Measurements from ENCODE around the gene IRF2BP2. TPM values are rescaled to one million over a fixed set of nuclear protein-coding genes. Genes with fewer than 3 reads are reported as not detected.

The IRF2BP2 gene
- total RNA-seq, 2 donors from 2014 or later = 157 to 164 TPM

- Histone ChIP-seq H3K36me3 (no peaks in the 10 kb centered on the region), H3K9ac (ENCODE audit: low read depth in 2 of 2, low read length in 2 of 2) (peak overlapping the region; percentile 15 to 100), H3K9me3 (no peaks in the 10 kb centered on the region), H3K27me3 (no peaks in the 10 kb centered on the region), H3K4me1 (peaks cover 11% of the 10 kb centered on the region), H3K27ac (peak overlapping the region; percentile 99), H3K4me3 (peak overlapping the region; percentile 85)
- intact Hi-C loops (cut with DNase I) = loop anchor here (5.0 kb wide), 1 partner anchor 477 kb away; no protein-coding TSS in a partner anchor
- TF ChIP-seq, protein P1, sequence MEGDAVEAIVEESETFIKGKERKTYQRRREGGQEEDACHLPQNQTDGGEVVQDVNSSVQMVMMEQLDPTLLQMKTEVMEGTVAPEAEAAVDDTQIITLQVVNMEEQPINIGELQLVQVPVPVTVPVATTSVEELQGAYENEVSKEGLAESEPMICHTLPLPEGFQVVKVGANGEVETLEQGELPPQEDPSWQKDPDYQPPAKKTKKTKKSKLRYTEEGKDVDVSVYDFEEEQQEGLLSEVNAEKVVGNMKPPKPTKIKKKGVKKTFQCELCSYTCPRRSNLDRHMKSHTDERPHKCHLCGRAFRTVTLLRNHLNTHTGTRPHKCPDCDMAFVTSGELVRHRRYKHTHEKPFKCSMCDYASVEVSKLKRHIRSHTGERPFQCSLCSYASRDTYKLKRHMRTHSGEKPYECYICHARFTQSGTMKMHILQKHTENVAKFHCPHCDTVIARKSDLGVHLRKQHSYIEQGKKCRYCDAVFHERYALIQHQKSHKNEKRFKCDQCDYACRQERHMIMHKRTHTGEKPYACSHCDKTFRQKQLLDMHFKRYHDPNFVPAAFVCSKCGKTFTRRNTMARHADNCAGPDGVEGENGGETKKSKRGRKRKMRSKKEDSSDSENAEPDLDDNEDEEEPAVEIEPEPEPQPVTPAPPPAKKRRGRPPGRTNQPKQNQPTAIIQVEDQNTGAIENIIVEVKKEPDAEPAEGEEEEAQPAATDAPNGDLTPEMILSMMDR (IDR thresholded peaks at IDR 0.05) = no peak
- DNase-seq = no peak
Measured at GRCh38 chr1:234605399-234605982, 4.5 kb downstream of the IRF2BP2 start.

DNA sequence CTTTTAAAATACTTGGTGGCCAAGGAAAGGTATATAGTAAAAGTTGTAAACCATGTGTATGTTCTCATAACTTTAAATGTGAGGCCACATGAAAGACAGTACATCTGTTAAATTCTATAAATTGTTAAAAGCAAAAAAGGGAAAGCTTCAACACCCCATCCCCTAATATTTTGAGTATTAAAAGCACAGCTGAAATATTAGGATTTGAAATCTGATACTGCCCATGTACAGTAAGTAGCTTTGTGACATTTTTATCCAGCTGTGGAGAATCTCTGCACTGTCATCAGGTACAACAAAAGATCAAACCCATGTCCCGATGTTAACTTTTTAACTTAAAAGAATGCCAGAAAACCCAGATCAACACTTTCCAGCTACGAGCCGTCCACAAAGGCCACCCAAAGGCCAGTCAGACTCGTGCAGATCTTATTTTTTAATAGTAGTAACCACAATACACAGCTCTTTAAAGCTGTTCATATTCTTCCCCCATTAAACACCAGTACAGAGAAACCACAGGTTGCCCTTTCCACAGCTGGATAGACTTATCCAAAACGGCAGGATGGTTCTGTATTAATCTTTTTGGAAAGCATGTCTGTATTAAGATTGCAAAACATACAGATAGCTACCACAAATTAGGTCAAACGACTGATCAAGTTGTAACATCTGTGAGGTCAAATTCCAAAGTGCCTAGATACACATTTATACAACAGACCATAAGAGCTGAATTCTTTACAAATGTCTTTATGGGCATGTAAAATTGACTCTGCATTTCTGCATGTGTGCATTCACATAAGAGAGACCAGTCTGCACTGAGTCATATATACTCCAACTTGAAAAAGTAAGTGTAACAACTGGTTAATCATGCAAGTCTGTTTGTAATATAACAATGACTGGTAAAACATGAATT is 5.2 kb downstream of the IRF2BP2 start:
- TF ChIP-seq, protein P1 (IDR thresholded peaks at IDR 0.05) = no peak
- no peaks in the 10 kb centered on the region for H3K9me3 ChIP-seq
- intact Hi-C loops (cut with DNase I) = loop anchor here (5.0 kb wide), 2 partner anchors 358 to 478 kb away; no protein-coding TSS in a partner anchor
- no peaks in the 10 kb centered on the region for H3K36me3 ChIP-seq
- H3K4me1 ChIP-seq = peaks cover 11% of the 10 kb centered on the region
- peak overlapping the region; percentile 85 for H3K4me3 ChIP-seq
- no peaks in the 10 kb centered on the region for H3K27me3 ChIP-seq
- peak overlapping the region; percentile 99 for H3K27ac ChIP-seq
- peak overlapping the region; percentile 44 to 100 for H3K9ac ChIP-seq (ENCODE audit: low read depth in 2 of 2, low read length in 2 of 2)
- DNase-seq = no peak

DNA sequence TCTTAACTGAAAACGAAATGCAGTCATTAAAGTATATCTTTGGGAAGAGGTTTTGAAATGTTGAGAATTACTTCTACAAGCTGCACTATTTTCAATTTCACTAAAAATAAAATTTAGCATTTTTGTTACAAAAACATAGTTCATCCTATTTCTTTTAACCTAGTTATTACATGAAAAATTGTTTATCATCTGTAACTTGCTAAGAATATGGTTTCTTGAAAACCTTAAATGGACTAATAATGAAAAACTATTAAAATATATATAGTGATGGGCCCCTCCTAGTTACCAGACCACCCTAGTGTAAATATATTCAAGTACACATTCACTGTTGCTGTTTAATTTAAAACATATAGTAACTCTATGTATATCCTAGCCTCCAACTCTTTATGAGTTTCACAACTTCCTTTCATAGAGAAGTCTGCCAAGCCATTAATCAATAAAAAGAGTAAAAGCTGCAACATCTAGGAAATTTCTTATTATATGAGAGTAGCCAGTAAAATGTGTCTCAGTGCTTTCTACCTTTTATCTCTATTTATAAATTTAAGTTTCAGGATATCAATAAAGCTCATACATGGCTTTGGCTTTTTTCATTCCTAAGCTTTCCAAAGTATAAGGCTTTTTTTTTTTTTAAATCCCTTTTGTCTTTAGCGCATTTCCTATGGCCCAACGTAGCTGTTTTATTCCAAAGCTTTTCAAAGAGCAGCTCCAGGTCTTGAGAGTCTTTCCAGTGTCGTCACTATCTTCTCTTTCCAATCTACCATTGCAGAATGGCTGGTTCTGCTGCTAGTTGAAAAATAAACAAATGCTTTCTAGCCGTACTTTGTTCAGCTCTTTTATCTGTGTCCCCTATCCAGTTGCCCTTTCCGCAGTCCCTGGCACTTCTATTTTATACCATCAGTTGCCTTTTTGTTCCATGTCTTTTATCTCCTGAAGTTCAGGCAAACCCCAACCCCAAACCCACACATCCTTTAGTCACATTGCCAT is 6.5 kb downstream of the IRF2BP2 start:
- peaks cover 18% of the 10 kb centered on the region for H3K4me1 ChIP-seq
- DNase-seq = no peak
- peak overlapping the region; percentile 8 to 100 for H3K9ac ChIP-seq (ENCODE audit: low read depth in 2 of 2, low read length in 2 of 2)
- H3K9me3 ChIP-seq = no peaks in the 10 kb centered on the region
- intact Hi-C loops (cut with DNase I) = loop anchor here (5.0 kb wide), 1 partner anchor 359 kb away; no protein-coding TSS in a partner anchor
- peak overlapping the region; percentile 99 for H3K27ac ChIP-seq
- TF ChIP-seq, protein P1 (IDR thresholded peaks at IDR 0.05) = no peak
- no peaks in the 10 kb centered on the region for H3K36me3 ChIP-seq
- no peaks in the 10 kb centered on the region for H3K27me3 ChIP-seq
- H3K4me3 ChIP-seq = peak overlapping the region; percentile 85

DNA sequence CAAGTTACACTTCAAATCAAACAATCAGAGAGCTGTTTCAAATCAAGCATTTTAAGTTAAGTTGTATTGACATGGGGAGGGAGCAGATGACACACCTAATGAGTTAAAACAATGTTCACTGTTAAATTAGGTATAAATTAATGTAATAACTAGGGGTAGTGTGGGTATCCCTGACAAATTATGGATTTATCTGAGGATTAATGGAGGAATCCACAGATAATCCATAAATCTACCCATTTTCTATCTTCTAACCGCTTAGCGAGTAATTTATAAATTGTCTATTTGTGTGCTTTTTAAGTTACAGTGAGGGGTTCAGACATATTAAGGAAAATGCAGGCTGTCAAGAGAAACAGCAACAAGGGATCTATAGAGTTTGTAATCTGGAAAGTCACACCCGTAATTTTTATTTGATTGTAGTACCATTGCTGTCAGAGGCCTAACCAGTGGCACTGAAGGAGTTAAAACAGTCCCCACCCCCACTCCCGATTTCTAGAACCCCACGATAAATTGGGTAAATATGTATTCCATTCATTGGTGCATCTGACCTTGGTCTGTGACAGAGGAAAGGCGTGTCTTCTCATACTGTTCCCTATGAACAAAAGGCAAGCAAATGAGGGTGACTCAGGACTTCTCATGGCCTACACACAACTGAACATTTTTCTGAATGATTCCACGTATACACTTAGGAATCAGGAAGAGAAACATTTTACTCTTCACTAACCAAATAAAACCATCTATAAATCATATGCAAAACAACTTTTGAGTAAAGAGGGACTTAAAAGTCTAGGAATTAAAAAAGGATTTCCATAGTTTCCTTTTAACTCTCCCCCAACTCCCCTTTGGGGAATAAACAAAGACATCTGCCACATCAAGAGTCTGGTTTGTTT is 7.4 kb downstream of the IRF2BP2 start:
- DNase-seq = peak; percentile 69
- Histone ChIP-seq H3K27me3 (no peaks in the 10 kb centered on the region), H3K4me3 (no peak overlapping the region), H3K36me3 (no peaks in the 10 kb centered on the region), H3K9ac (ENCODE audit: low read depth in 2 of 2, low read length in 2 of 2) (peak overlapping the region; percentile 40 to 100), H3K9me3 (no peaks in the 10 kb centered on the region), H3K27ac (peak overlapping the region; percentile 99), H3K4me1 (peaks cover 18% of the 10 kb centered on the region)
- TF ChIP-seq, protein P1 (IDR thresholded peaks at IDR 0.05) = no peak
- intact Hi-C loops (cut with DNase I) = loop anchor here (5.0 kb wide), 1 partner anchor 360 kb away; no protein-coding TSS in a partner anchor

Measured in colonic mucosa (tissue), 4 donors.